Activated naive CD4-positive, alpha-beta T cell treated with anti-CD3 and anti-CD28 coated beads, Interleukin-2, amount 50 U/mL, for 72 hours (primary cell): ENCODE data around the gene SCUBE1. TPM values are rescaled to one million over a fixed set of nuclear protein-coding genes. Genes with fewer than 3 reads are reported as not detected.
A peak's percentile ranks its signal among the peaks of the same experiment; 100 is the strongest.

ENCODE experiments used
- ATAC-seq, 2 donors: fragments of 150-1000 bp; cut with Tn5 transposase; 2 replicates each; pipeline ENCODE4 v1.10.0; 2021; ENCODE audit warnings: mild to moderate bottlenecking in 2 of 2, moderate library complexity in 2 of 2
- DNase-seq, 2 donors: peaks; one replicate each; pipeline ENCODE4 v3.0.0; 2021 to 2022; ENCODE audit warnings: low spot score in 2 of 2
- H3K27ac Mint-ChIP-seq, 2 donors: one replicate each; pipeline ENCODE4 v1.8.0; 2022; ENCODE audit warnings: mild to moderate bottlenecking in 2 of 2, mixed read lengths in 2 of 2
- H3K36me3 Mint-ChIP-seq, 2 donors: one replicate each; pipeline ENCODE4 v1.8.0; 2022; ENCODE audit warnings: mixed read lengths in 2 of 2
- H3K9me3 Mint-ChIP-seq, 2 donors: one replicate each; pipeline ENCODE4 v1.8.0; 2022; ENCODE audit warnings: mixed read lengths in 2 of 2
- total RNA-seq, 2 donors: library from RNA; stranded (reverse); gene quantifications; one replicate each; pipeline ENCODE4 v1.2.3, GENCODE V29; 2022

The SCUBE1 gene
- total RNA-seq, 2 donors from 2014 or later: 0.39 TPM; not detected in 1

DNA sequence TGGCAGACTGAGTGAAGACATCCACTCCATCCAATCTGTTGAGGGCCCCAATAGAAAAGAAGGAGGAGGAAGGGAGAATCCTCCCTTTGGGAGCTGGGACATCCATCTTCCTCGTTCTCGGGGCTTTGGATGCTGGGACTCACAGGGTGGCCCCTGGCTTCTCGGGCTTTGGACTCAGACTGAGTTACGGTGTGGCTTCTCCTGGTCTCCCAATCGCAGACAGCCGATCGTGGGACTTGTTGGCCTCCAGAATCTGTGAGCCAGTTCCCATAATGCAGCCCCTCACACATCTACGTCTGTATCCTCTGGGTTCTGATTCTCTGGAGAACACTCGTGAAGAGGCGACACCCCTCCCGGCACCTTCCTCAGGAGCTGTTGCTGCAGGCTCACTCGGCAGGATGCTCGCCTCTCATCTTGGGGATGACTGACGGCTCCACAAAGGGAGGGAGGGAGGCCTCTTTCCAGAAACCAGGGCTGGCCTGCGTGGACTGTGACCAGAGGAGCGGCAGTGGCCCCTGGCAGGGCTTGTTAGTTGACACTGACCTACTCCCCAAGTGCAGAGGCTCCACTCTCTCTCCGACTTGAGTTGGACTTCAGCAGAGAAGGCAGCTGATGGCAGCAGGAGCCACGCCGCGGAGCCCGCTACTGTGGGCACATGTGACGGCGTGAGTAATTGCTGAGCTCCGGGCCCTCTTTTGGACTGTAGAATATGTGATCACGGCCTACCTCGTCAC is 141.5 kb downstream of the SCUBE1 start:
- DNase-seq (no peak), ATAC-seq (no peak)
- H3K36me3 Mint-ChIP-seq: no peaks in the 10 kb centered on the region
- no peaks in the 10 kb centered on the region for H3K9me3 Mint-ChIP-seq
- H3K27ac Mint-ChIP-seq: no peak overlapping the region

DNA sequence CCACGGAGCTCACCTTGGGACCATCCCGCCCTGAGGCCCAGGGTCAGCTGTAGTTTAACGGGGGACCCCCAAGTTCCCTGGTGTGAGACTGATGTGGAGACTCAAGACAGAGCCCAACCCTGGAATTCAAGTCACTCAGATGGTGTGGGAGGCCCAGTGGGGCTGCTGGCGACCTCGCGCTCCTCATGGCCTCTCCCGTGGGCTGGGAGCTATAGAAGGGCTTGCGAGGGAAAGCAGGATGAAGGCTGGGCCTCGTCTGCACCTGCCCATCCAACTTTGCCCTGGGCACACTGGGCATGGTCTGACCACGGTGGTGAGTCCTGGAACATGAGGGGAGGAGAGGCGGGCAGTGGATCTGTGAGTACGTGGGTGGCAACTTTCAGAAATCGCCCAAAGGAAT is 142.6 kb downstream of the SCUBE1 start:
- Mint-ChIP-seq H3K27ac (no peak overlapping the region), H3K36me3 (no peaks in the 10 kb centered on the region), H3K9me3 (no peaks in the 10 kb centered on the region)
- ATAC-seq (no peak), DNase-seq (no peak)

DNA sequence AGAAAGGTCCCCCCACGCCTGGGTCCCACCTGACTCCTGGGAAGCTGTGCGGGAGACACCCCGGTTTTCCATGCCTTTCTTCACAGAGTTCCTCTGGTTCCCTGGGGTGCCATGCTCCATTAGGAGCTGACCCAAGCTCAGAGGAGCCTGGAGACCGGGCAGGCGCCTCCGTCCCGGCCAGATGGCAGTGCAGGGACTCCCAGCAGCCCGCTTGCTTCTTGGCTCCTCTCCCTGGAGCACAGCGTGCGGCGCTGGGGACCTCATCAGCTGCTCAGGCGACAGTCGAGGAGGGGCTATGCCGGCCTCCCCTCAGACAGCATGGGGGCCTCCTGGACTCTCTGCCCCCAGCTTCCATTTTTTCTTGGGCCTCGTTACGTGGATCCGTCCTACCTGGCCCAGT is 143.1 kb downstream of the SCUBE1 start:
- ATAC-seq (no peak), DNase-seq (no peak)
- Mint-ChIP-seq H3K36me3 (no peaks in the 10 kb centered on the region), H3K9me3 (no peaks in the 10 kb centered on the region), H3K27ac (no peak overlapping the region)

DNA sequence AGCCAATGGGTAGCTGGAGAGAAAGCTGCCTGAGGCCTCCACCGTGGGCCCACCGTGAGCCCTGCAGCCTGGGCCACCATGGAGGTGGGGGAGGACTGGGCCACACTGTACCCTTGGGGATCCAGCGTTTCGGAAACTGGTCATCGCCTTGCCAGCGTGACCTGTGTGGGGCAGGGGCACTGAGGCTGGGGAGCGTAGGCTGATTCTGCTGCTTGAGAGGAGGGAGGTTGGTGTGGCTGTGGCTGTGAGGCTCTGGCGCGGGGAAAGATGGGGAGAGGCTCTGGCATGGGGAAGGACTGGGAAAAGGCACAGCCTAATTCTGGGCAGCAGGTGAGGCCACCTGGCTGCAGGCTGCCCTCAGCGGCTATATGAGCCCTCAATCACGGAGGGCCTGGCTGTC is 143.6 kb downstream of the SCUBE1 start:
- H3K27ac Mint-ChIP-seq: no peak overlapping the region
- no peaks in the 10 kb centered on the region for H3K36me3 Mint-ChIP-seq
- ATAC-seq (no peak), DNase-seq (no peak)
- no peaks in the 10 kb centered on the region for H3K9me3 Mint-ChIP-seq

DNA sequence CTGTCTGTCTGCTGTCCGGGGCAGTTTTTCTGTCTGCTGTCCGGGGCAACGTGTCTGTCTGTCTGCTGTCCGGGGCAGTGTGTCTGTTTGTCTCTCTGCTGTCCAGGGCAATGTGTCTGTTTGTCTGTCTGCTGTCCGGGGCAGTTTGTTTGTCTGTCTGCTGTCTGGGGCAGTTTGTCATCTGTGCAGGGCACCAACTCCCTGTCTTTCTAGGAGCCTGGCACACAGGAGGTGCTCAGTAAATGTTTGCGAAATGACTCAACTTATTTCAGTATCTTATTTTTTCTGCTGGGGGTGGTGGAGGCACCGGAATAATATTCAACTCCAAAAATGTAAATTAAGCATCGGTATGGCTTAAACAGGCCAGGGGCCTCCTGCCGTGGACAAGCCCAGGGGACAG is 144.2 kb downstream of the SCUBE1 start:
- Mint-ChIP-seq H3K9me3 (no peaks in the 10 kb centered on the region), H3K36me3 (no peaks in the 10 kb centered on the region), H3K27ac (peak overlapping the region in 1 of 2 donors; percentile 65)
- ATAC-seq (no peak), DNase-seq (no peak)

DNA sequence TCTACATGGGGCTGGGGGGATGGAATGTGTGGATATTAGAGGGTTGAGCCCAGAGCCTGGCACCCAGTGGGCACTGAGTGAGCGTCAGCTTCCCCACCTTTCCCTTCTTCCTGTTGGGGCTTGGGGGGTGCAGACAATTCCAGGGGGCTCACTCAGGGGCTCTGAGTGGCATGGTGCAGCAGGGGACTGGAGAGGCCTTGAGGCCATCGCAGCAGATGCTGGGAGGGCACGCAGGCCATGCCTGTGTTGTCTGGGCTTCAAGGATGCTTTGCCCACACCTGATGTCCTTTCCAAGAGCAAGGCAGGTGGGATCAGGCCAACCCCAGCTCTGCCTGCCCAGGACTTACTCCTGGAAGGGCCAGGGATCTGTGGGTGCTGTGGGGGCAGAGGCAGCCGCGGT is 145.0 kb downstream of the SCUBE1 start:
- ATAC-seq: no peak
- Mint-ChIP-seq H3K9me3 (no peaks in the 10 kb centered on the region), H3K27ac (no peak overlapping the region), H3K36me3 (no peaks in the 10 kb centered on the region)
- DNase-seq: no peak

DNA sequence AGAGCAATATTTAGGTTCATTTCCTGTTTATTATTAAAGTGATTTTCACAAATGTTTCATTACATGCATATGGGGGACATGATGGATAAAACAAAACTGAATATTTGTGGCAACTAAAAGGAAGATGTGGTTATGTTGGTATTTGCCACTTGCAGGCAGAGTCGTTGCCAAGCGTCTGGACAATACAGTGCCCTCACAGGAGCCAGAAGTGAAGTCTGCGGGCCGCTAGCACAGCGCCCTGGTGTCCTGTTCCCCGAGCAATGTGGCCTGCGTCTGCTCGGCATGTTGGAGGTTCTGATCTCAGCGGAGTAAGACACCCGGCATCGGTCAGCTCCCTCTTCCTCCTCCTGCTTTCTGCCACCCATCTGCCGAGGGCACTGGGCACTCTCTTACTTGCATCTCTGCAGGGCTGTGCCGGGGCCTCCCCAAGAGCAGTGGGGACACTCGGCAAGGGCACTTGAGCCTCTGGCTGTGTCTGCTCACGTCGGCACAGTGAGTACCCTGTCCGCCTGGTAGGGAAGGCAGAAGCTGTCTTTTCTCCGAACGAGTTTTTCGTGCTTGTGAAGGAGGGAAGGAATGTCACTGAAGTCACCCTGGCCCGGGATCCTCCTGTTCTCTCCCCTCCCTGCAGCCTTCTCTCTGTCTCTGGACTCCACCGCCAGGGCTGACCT is 145.8 kb downstream of the SCUBE1 start:
- H3K27ac Mint-ChIP-seq: no peak overlapping the region
- ATAC-seq (no peak), DNase-seq (no peak)
- H3K9me3 Mint-ChIP-seq: no peaks in the 10 kb centered on the region
- no peaks in the 10 kb centered on the region for H3K36me3 Mint-ChIP-seq

DNA sequence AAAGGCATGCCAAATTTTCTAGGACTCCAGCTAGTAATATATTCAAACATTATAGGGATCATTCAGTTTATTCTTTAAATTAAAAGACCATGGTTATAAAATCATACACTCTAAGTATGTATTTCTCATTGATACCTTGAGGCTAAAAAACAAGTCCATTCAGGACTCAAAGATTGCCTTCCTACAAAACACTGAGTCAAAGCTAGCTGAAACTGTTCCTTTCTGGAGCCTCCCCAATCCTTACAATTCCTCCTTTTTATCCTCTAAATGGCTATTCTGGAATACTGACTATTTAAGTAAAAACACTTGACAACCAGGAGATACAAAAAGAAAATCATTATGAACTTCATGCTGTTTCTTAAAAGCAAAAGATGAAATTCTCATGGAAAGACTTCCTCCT is 151.3 kb downstream of the SCUBE1 start:
- DNase-seq: no peak
- Mint-ChIP-seq H3K27ac (no peak overlapping the region), H3K36me3 (peaks cover 0 to 12% of the 10 kb centered on the region in 2 donors), H3K9me3 (peaks cover 0 to 13% of the 10 kb centered on the region in 2 donors)
- ATAC-seq: no peak

DNA sequence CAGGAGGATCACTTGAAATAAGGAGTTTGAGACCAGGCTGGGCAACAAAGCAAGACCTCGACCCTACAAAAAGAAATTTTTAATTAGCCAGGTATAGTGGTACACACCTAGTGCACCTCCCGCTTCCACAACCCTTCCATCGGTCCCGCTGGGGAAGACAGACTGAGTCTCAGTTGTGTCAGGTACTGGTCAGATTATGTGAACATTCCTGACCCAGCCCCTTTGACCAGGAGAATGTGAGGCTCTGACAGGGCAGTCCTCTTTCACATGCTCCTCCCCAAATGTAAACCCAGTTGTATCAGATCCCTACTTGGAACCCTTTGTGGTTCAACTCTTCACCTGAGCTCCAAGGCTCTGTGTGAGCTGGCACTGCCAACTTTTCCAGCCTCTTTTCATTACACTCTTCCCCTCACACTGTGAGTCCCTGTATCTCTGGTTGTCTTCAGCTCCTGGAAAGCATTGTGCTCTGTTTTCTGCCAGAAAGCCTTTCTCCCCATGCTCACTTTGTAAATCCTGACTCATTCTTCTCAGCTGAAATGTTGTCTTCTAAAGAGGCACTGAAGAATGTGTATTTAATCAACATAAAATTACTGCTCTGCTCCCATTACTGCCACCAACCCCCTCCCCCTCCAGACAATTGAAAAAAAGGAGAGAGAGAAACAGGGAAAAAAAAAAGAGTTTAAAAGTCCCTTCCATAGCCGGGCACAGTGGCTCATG is 154.2 kb downstream of the SCUBE1 start:
- Mint-ChIP-seq H3K36me3 (peaks cover 12% of the 10 kb centered on the region in 2 donors), H3K27ac (no peak overlapping the region), H3K9me3 (peaks cover 0 to 13% of the 10 kb centered on the region in 2 donors)
- DNase-seq (no peak), ATAC-seq (no peak)

DNA sequence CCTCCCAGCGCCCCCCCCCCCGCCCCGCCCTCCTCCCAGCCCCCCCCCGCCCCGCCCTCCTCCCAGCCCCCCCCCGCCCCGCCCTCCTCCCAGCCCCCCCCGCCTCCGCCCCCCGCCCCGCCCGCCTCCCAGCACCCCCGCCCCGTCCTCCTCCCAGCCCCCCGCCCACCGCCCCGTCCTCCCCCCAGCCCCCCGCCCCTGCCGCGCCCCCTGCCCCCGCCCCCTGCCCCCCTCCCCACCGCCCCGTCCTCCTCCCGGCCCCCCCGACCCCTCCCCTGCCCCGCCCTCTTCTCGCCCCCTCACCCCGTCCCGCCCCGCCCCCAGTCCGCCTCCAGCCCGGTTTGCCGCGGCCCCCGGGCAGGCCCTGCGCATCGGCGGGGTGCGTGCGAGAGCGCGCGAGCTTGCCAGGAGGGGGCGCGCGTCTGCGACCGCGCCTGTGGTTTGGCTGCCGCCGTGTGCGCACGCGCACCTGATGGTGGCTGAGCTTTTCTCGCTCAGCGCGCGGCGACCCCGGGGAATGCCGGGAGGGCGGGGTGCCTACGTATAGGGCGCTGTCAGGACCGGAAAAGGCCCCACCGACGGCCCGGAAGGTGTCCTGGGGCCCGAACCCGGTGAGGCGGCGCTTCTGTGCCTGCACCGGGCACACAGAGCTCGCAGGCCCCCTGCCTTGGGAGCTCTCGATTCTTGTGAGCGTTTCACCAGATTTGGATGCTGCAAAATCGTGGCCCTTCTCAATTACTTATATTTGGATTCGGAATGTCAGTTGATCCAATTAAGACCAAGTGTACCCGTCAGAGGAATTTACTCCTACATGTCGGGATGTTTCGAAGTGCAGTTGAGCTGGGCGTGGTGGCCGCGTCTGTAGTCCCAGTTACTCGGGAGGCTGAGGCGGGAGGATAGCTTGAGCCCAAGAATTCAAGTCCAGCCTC is 155.7 kb downstream of the SCUBE1 start:
- Mint-ChIP-seq H3K9me3 (peaks cover 0 to 13% of the 10 kb centered on the region in 2 donors), H3K36me3 (peaks cover 12 to 18% of the 10 kb centered on the region in 2 donors), H3K27ac (peak overlapping the region; percentile 88 to 89)
- peak; percentile 91 to 96 for ATAC-seq
- peak; percentile 98 to 99 for DNase-seq

DNA sequence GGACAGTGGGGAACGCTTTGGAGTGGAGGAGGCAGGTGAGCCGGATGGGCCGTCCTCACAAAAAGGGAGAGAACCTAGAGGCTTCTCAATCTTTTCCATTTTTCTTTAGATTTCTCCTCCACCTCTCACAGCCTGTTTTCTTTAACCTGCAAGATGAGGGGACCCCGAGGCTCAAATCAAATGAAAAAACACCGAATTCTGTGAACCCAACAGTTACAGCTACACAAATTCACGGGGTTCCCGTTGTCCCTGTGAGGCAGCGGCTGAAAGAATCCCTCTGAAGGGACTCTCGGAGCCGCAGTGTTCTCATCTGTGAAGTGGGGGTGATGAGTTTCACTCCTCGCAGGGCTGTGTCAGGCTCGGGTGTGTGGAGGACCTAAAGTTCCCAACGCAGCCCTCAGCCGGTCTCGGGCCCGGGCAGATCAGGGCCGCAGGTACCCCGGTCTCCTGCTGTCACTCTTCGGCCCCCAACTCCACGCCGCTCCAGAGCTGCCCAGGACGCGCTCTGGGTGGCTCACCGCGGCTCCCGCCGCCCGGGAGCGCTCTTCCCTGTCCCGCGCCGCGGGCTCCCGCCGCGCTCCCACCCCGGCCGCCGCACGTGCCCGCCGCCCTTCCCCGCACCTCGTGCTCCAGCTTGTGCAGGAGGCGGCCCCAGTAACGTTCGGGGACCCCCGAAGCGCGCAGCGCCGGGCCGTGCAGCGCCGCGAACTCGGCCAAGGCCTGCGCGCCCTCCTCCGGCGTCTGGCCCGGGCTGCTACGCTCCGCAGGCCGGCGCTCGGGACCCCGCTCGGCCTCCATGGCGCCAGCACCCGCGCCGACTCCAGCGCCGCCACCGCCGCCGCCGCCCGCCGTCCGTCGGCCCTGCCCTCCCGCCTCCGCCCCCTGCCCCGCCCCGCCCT is 156.7 kb downstream of the SCUBE1 start, which contains the start of gene TTLL12:
TSS of gene TTLL12 (minus strand) at position 863 of the 899 bp plus-strand sequence. CDS start at position 798, 65 bp downstream.
- ATAC-seq (peak; percentile 50 to 56), DNase-seq (peak; percentile 50 to 70)
- Mint-ChIP-seq H3K27ac (peak within 1 kb of the TSS; percentile 88 to 89), H3K36me3 (peaks cover 14 to 18% of the 10 kb centered on the region in 2 donors), H3K9me3 (peaks cover 0 to 13% of the 10 kb centered on the region in 2 donors)

DNA sequence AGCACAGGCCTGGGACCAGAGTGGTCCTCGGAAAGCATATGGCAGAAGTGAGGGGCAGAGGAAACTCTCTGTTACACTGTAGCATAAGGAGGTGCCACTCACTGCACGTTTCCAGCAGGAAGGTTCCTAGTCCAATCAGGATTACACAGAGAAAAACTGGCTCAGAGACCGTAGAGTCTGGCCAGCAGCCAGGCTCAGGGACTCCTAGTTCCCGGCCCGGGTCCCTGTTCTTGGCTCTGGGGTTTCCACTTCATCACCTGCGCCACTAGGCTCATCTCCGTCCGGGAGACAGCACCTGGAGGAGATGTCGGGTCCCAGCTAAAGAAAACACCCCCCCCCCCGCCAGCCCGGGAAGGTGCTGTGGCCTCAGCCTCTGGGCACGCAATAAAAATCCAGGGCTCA is 157.3 kb downstream of the SCUBE1 start:
- H3K36me3 Mint-ChIP-seq: peaks cover 7 to 18% of the 10 kb centered on the region in 2 donors
- H3K9me3 Mint-ChIP-seq: peaks cover 0 to 6% of the 10 kb centered on the region in 2 donors
- DNase-seq (no peak), ATAC-seq (no peak)
- peak overlapping the region in 1 of 2 donors; percentile 51 for H3K27ac Mint-ChIP-seq

DNA sequence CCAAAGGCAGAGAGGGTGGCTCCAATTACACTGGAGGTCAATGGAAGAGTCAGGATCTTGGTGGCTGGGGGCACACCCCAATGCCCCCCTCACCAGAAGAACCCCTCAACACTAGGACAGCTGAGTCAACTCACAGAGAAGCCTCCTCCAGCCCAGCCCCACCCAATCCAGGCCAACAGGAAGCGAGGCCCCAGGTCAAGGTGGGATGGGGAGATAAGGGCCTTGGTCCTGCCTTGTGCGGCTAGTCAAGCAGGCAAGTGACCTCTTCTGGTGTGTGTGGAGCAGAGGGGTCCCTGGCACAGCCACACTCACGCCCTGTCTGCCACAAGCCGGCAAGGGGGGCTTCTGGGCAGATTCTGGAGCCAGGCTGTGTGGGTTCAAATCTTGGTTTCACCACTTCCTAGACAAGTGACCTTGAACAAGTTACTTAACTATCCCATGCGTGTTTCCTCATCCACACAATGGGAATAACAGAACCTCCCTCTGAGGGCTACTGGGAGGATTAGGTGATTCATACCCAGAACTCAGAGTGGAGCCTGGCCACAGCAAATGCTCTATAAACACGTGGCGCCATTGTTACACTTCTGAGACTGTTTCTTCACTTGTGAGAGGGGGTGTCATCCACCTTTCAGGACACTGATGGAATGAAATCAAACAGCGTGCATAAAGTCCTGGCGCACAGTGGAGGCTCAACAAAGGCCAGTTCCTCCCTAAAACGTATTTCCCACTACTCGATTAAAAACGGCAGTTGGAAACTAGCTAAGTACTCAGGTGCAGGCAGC is 159.5 kb downstream of the SCUBE1 start:
- H3K27ac Mint-ChIP-seq: peak overlapping the region; percentile 66 to 92
- ATAC-seq (no peak), DNase-seq (no peak)
- H3K36me3 Mint-ChIP-seq: peaks cover 19 to 28% of the 10 kb centered on the region in 2 donors
- H3K9me3 Mint-ChIP-seq: no peaks in the 10 kb centered on the region

DNA sequence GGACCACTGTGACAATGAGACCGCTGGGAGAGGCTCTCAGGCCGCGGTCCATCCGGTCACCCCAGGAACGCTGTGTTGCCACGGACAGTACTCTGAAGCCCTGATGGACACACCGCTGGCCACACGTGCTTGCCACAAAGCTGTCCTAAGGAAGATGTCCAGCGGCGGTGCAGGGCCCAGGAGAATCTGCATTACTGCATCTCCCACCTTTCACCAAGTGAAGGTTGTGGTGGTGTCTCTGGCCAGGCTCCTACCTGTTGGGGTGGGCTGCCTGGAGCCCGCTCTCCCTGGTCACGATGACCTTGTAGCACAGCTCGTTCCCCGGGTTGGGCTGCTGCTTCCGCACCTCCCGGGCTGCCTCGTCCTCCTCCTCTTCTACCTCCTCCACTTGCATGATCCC is 160.4 kb downstream of the SCUBE1 start:
- ATAC-seq (no peak), DNase-seq (no peak)
- peak overlapping the region in 1 of 2 donors; percentile 66 for H3K27ac Mint-ChIP-seq
- H3K36me3 Mint-ChIP-seq: peaks cover 24 to 31% of the 10 kb centered on the region in 2 donors
- no peaks in the 10 kb centered on the region for H3K9me3 Mint-ChIP-seq

DNA sequence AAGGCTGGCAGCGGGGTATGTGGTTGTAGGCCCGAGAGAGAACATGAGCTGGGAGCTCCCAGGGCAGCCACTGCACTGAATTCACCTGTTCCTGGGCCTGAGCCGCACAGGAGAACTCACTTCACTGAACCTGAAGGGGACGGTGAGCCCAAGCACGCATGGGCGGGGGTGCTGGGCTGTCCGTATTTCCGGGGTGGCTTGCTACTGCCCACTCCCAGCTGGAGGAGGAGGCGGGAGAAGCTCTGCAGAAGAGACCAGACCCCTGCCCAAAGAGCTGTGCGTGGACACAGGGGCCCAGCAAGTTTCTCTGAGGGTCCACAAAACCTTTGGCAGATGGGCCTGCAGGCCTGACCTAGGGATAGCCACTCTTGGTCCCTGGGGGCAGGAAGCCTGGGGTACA is 161.1 kb downstream of the SCUBE1 start:
- H3K36me3 Mint-ChIP-seq: peaks cover 24 to 31% of the 10 kb centered on the region in 2 donors
- H3K27ac Mint-ChIP-seq: no peak overlapping the region
- ATAC-seq (no peak), DNase-seq (no peak)
- no peaks in the 10 kb centered on the region for H3K9me3 Mint-ChIP-seq
